NCI-H2196 treated with DMSO at 0.1 percent for 48 hours (cell line): ENCODE data around the gene MOV10L1.

Experiments used
- DNase-seq: peaks from one replicate; lab custom pipeline; 2025; ENCODE audit not compliant: unreplicated experiment; lab: John Stamatoyannopoulos, UW

The MOV10L1 gene

GRCh38 chr22:50186181-50186714 is 96.4 kb downstream of the MOV10L1 start:
- no peak for DNase-seq

GRCh38 chr22:50186761-50187523 is 97.1 kb downstream of the MOV10L1 start:
- no peak for DNase-seq

DNA sequence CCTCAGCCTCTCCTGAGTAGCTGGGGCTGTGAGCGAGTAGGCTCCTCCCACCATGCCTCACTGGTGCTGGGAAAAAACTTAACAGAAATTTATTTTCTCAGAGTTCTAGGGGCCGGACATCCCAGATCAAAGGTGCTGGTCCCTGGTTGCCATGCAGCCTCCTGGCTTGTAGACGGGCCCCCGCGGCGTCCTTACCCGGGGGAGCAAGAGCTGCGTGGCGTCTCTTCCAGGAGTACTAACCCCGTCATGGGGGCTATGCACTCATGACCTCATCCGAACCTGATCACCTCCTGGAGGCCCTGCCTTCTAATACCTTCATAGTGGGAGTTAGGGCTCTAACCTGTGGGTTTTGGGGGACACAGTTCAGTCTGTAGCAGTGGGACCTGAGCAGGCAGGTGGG is 98.5 kb downstream of the MOV10L1 start:
- DNase-seq, result no peak

- no peak for DNase-seq
Observed at GRCh38 chr22:50189184-50189848, 99.5 kb downstream of the MOV10L1 start.

DNA sequence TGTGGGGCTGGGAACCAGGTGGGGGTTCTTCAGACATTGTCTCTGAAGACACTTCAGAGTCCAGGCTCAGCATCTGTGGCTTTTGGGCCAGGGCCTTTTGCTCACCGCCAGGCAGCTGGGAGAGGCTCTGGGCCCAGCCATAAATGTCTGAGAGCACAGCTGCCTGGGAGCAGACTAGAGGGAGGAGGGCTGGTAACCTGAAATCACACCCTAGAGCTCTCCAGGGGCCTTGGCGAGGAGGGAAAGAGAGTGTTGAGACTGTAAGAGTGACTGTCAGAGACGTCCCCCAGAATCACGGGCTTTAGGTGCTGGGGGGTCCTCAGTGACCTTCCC is 100.0 kb downstream of the MOV10L1 start:
- no peak for DNase-seq

DNA sequence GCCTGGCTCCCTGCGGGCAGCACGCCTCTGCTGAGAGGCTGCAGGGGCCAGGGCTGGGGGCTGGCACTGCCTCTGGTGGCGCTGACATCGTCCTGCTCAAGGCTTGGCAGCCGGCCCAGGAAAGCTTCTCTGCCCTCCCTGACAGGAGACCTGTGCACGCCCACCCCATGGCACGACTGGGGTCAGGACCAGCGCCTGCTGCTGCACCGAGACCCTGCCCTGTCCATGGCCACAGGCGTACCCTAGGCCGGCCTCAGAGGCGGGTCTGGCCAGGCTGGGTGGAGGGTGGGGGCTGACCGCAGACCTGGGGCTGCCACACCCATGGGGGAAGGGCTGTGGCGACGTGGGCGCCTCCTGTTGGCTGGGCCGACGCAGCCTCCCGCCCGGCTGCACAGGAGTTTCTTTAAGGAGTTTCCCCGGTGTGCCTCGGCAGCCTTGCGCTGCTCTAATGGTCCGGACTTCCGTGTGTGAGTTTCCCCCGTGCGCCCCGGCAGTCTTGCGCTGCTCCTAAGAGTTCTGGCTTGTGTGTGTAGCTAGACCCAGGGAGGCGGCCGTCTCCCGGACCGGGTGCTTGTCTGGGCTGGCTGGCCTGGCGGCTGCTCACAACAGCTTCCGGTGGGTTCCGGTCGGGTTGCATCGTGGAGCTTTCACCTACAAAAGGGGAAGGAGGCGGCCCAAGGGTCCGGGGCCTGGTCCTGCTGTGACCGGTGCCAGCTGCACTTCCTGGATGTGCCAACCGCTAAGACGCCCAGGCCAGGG is 100.6 kb downstream of the MOV10L1 start:
- peak; percentile 43 for DNase-seq

DNA sequence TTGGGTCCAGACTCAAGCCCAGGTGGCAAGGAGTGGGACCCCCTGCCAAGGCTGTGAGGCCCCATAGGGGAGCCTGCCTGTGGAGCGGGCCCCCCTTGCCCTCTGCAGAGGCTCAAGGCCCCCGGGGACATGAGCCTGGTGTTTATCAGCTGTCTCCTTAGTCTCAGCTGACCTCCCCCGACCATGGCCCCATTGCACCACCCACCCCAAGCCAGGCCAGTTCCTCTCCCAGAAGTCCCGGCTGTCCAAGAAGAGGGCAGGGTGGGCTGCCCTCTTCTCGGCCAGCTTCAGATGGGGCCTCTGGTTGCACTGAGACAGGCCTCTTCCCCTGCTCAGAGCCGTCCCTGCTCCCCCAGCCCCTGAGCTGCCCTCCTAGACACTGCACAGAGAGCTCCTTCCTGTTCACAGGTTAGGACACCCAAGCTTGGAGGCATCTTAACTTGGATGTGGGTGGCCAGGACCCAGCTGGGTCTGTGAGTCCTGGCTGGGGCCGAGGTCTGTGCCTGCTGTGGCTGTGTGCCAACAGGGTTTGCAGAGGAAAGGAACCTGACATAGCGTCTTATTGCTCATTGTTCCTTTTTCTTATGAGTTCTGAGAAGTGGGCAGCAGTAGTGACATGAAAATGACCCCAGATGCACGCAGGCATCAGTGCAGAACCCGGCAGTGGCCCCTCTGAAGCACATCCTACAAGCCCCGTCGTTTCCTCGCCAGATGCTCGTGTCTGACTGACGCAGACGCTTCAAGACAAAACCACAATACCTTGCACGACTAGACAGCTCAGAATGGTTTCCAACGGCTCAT is 101.3 kb downstream of the MOV10L1 start:
- DNase-seq, result no peak

- DNase-seq, result no peak
Observed at GRCh38 chr22:50192436-50193204, 102.8 kb downstream of the MOV10L1 start.

GRCh38 chr22:50193621-50194020 is 103.8 kb downstream of the MOV10L1 start:
- DNase-seq, result no peak

DNA sequence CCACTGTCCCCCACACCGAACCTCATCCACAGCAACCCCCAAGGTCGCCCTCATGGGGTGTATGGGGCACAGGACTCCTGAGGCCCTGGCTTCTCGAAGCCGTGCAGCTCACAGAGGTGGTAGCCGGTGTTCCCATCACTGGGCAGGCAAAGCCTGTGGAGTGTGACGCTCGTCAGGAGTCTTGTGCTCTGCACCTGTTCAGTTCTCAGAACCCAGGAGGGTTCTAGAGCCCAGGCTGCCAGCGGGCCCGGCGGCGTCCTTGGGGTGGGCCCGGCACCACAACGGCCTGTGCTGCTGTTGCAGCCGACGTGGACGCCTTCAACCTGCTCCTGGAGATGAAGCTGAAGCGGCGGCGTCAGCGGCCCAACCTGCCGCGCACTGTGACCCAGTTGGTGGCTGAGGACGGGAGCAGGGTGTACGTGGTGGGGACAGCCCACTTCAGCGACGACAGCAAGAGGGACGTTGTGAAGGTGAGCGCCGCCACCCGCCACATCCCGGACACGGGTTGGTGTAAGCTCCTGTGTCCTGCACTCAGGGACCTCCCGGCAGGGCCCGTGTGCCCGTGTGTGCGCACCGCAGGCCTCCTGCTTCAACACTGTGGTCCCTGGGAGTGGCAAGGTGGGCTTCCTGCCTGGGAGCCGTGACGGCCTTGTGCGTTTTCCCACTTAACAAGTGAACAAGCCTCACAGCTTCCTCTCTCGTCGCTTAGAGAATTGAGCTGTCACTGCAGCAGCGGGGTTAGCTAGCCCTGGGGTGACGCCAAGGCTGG is 104.4 kb downstream of the MOV10L1 start:
- DNase-seq, result no peak

DNA sequence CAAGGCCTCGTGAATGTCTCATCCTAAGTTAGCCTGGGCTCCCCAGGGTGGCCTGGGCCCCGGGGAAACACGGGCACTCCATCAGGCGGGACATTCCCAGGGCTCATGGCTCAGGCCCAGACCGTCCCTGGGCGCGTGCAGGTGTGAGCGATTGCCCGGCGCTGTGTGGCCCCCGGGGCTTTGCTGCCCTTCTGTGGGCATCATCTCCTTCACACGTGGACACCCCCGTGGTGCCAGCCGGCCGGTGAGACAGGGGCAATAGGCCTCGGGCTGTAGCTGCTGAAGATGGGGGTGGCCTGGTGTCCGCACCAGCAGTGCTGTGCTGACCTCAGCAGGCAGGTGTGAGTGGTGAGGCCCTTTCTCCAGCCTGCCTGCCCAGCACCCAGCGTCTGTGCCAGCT is 106.5 kb downstream of the MOV10L1 start:
- DNase-seq, result no peak

GRCh38 chr22:50197000-50197800 is 107.4 kb downstream of the MOV10L1 start:
- DNase-seq, result no peak

DNA sequence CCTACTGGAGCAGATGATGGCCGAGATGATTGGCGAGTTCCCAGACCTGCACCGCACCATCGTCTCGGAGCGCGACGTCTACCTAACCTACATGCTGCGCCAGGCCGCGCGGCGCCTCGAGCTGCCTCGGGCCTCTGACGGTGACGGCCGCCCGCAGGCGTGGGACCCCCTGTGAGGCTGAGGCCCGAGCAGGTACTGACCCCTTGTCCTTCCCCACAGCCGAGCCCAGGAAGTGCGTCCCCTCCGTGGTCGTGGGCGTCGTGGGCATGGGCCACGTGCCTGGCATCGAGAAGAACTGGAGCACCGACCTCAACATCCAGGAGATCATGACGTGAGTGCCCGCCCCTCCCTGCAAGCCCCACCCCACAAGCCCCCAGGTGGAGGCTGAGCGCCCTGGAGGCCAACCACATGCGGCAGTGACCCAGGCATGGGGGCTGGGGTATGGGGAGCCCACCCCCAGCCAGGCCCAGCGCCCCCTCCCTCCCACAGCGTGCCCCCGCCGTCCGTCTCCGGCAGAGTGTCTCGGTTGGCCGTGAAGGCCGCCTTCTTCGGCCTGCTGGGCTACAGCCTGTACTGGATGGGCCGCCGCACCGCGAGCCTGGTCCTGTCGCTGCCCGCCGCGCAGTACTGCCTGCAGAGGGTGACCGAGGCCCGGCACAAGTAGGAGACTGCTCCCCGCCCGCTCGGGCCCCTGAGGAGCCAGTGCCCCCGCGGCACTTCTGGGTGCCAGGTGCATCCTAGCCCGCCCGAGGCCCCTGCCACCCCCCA is 108.2 kb downstream of the MOV10L1 start:
- DNase-seq, result no peak

DNA sequence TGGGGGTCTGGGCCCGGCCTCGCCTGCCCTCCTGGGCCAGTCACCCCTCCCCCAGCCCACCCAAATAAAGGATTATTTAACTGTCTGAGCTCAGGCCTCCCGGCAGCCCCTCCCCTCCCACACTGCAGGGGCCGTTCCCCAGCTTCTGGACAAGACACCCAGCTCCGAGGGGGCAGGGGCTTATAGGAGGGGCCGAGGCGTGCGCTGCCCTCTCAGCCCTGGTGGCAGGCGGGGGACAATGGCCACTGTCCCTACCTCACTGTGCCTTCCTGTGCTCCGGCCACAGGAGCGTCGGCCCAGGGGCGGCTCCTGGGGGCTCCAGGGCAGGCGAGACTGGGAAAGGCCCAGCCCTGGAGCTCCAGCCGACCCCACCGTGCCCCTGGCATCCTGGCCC is 108.8 kb downstream of the MOV10L1 start:
- no peak for DNase-seq

DNA sequence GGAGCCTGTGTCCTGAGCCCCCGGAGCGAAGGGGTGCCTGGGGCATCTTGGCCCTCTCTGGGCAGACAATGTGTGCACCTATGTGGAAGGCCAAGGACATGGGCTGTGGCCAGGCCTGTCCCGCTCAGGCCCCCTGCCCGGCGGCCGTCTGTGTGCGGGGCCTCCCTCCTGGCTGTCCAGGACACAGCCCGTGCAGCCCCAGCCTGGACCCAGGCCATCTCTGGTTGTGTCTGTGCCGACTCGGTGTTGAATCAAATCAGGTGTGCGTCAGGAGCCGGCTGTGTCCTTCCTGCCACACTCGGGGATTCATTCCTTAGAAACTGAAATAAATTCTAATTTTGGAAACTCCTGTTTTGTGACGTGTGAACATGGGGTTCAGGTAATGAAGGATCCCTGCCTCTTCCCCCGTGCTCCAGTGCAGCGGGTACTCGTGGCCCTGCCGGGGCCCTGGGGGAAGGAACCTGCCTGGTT is 109.5 kb downstream of the MOV10L1 start:
- no peak for DNase-seq

- DNase-seq, result no peak
Observed at GRCh38 chr22:50199829-50200460, 110.1 kb downstream of the MOV10L1 start.

DNA sequence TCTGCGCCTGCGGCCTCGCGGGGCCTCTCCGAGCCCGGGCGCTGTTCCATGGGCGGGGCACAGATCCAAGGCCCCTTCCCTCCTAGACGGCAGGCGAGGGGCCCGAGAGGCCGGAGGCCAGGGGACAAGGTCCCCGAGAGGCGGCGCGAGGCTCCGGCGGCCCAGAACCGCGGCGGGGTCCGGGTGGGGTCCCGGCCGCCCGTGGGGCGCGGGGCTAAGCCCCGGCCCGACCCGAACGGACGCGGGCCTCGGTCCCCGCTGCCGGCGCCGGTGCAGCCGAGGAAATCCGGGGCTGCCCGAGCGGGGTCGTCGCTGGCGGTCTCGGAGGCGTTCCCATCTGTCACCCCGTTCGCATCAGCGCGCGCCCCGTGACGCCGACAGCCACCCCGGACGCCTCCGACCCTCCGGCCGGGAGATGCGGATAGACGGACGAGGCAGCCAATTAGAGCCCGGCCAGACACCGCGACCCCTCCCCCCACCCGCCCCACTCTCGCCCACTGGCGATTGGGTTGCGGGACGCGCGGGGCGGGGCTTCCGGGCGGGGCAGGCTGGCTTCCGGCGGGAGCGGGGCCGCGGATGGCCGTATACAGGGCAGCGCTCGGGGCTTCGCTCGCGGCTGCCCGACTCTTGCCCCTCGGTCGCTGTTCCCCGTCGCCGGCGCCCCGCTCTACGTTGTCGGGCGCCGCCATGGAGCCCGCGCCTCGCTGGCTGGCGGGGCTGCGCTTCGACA is 110.8 kb downstream of the MOV10L1 start, which contains the start of gene SELENOO:
Gene SELENOO, plus strand, starts transcription at position 551 of the 730 bp plus-strand sequence. Its CDS starts 26 bp downstream, at position 577.
- DNase-seq, result peak; percentile 5
